Activated T-helper 2 cell treated with anti-CD3 and anti-CD28 coated beads, Interferon-gamma antibody, Interleukin-2, Interleukin-4, amounts not matched to agents 10 μg/mL and 5 μg/mL and 100 μg/mL, durations not matched to agents 14 hours and 24 hours and 36 hours (primary cell): ENCODE data around the gene SLC28A1. TPM values are rescaled to one million over a fixed set of nuclear protein-coding genes. Genes with fewer than 3 reads are reported as not detected.

Source experiments
- DNase-seq: peaks from one replicate; pipeline ENCODE4 v3.0.0; 2021; ENCODE audit warnings: low spot score
- H3K27ac Mint-ChIP-seq: one replicate; pipeline ENCODE4 v1.8.0; 2021; ENCODE audit warnings: mixed read lengths
- H3K27me3 Mint-ChIP-seq: one replicate; pipeline ENCODE4 v1.8.0; 2021; ENCODE audit warnings: low read depth, mixed read lengths
- H3K36me3 Mint-ChIP-seq: one replicate; pipeline ENCODE4 v1.8.0; 2021; ENCODE audit warnings: low read depth, mixed read lengths
- H3K4me1 Mint-ChIP-seq: one replicate; pipeline ENCODE4 v1.8.0; 2021; ENCODE audit warnings: low read depth, mixed read lengths
- H3K4me3 Mint-ChIP-seq: one replicate; pipeline ENCODE4 v1.8.0; 2021; ENCODE audit warnings: low read depth, mild to moderate bottlenecking, moderate library complexity, mixed read lengths
- H3K9me3 Mint-ChIP-seq: one replicate; pipeline ENCODE4 v1.8.0; 2021; ENCODE audit warnings: mixed read lengths
- intact Hi-C: fragments of 100-400 bp; cut with micrococcal nuclease; formaldehyde crosslinking; loops from one replicate; pipeline ENCODE4 v1.15.1; 2023
- total RNA-seq: library from RNA; stranded (reverse); gene quantifications from 2 replicates; pipeline ENCODE4 v1.2.3, GENCODE V29; 2022

Gene SLC28A1
- total RNA-seq, 1 donor from 2014 or later = not detected

DNA sequence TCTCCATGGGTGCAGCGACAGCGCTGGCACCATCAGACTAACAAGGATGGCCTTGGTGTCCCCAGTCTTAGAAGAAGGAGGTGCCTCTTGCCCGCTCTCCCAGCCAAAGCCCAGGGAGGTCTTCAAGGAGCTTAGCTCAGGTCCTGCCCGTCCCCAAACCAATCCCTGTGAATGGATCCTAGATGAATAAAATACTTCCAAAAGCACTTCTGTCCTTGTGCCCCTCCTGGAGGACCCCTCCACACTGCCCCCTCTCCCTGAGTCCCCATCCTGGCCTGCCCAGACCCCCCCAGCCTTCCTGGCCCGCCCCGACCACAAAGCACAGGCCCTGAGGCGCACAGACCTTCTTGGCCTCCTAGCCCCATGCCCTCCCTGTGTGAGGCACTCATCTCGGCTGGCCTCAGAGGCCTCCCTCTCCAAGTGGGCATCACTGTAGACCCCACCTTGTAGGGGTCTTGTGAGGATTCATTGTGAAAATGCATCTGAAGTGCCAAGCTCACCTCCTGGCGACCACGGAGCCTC lies 8.4 kb downstream of the SLC28A1 start:
- H3K4me1 Mint-ChIP-seq = no peaks in the 10 kb centered on the region
- no peaks in the 10 kb centered on the region for H3K36me3 Mint-ChIP-seq
- no peak overlapping the region for H3K4me3 Mint-ChIP-seq
- H3K27ac Mint-ChIP-seq = no peak overlapping the region
- H3K9me3 Mint-ChIP-seq = no peaks in the 10 kb centered on the region
- peaks cover 5% of the 10 kb centered on the region for H3K27me3 Mint-ChIP-seq
- no peak for DNase-seq
- intact Hi-C loops = no loop called here

DNA sequence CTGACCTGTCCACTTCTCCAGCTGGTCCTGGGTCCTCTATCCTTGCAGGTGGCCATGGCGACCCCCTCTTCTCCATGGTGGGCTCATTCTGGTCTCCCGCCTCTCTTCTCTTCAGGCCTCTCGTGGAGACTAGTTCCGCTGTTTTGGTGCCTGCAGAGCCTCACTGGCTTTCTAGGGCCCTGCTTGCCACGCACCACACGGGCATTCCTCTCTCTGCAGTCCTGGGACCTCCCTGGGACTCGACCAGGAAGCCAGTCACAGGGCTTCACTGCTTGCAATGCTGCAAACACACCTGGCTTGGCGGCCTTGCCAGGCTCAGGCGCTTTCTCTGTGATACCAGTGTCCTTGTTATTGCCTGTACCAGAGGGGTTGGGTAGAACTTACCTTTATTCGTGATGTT lies 9.1 kb downstream of the SLC28A1 start:
- Mint-ChIP-seq H3K4me3 (no peak overlapping the region), H3K9me3 (no peaks in the 10 kb centered on the region), H3K27ac (no peak overlapping the region), H3K36me3 (no peaks in the 10 kb centered on the region), H3K27me3 (peaks cover 5% of the 10 kb centered on the region), H3K4me1 (no peaks in the 10 kb centered on the region)
- DNase-seq = no peak
- intact Hi-C loops = no loop called here

- Mint-ChIP-seq H3K36me3 (no peaks in the 10 kb centered on the region), H3K4me1 (no peaks in the 10 kb centered on the region), H3K9me3 (no peaks in the 10 kb centered on the region), H3K4me3 (no peak overlapping the region), H3K27ac (no peak overlapping the region), H3K27me3 (peaks cover 15% of the 10 kb centered on the region)
- DNase-seq = no peak
- intact Hi-C loops = no loop called here
These were observed 10.4 kb downstream of the SLC28A1 start for GRCh38 chr15:84894736-84895425.

GRCh38 chr15:84898761-84899160 lies 14.3 kb downstream of the SLC28A1 start:
- no peak for DNase-seq
- H3K27ac Mint-ChIP-seq = no peak overlapping the region

DNA sequence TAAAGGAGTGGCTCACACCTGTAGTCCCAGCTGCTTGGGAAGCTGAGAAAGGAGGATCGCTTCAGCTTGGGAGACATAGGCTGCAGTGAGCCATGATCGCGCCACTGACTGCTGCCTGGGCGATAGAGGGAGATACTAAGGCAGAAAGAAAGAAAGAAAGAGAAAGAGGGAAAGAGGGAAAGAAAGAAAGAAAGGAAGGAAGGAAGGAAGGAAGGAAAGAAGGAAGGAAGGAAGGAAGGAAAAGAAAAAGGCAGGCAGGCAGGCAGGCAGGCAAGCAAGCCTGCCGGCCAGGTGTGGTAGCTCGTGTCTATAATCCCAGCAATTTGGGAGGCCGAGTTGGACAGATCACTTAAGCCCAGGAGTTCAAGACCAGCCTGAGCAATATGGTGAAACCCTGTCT lies 15.3 kb downstream of the SLC28A1 start:
- Mint-ChIP-seq H3K27me3 (peaks cover 14% of the 10 kb centered on the region), H3K4me3 (no peak overlapping the region), H3K9me3 (no peaks in the 10 kb centered on the region), H3K27ac (no peak overlapping the region), H3K36me3 (no peaks in the 10 kb centered on the region), H3K4me1 (no peaks in the 10 kb centered on the region)
- DNase-seq = no peak
- intact Hi-C loops = no loop called here

More at GRCh38 chr15:84898761-84899160, 14.3 kb downstream of the SLC28A1 start:
- H3K4me3 Mint-ChIP-seq = no peak overlapping the region
- no peaks in the 10 kb centered on the region for H3K9me3 Mint-ChIP-seq
- no peaks in the 10 kb centered on the region for H3K36me3 Mint-ChIP-seq
- peaks cover 14% of the 10 kb centered on the region for H3K27me3 Mint-ChIP-seq
- intact Hi-C loops = no loop called here
- no peaks in the 10 kb centered on the region for H3K4me1 Mint-ChIP-seq

DNA sequence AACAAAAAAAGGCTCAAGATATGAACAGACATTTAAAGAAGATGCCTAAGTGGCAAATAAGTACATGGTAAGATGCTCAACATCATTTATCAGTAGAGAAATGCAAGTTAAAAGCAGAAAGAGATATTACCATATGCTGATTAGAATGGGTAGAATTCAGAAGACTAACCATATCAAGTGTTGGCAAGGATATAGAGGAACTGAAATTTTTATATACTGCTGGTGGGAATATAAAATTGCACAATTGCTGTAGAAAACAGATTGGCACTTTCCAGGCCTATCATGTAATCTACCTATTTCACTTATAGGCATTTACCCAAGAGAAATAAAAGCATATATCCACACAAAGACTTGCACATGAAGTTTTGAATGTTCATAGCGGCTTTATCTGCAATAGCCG lies 17.1 kb downstream of the SLC28A1 start:
- DNase-seq = no peak
- Mint-ChIP-seq H3K4me3 (no peak overlapping the region), H3K27me3 (peaks cover 14% of the 10 kb centered on the region), H3K9me3 (no peaks in the 10 kb centered on the region), H3K36me3 (no peaks in the 10 kb centered on the region), H3K27ac (no peak overlapping the region), H3K4me1 (no peaks in the 10 kb centered on the region)
- intact Hi-C loops = no loop called here

DNA sequence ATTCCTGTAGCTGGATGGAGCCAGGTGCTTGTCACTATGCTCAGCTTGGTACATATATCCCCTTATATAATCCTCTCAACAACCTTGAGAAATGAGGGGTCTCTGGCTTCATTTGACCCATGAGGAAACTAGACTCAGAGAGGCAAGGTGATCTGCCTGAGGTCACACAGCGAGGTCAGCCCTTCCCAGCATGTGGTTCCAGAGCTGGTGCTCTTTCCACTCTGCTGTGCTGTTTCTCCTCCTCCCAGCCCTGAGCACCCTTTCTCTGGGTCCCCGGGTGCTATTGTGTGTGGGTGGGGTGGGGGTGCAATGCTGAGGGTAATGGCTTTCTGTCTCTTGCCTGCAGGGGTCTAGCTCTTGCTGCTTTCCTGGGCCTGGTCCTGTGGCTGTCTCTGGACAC lies 19.3 kb downstream of the SLC28A1 start:
- no peak for DNase-seq
- Mint-ChIP-seq H3K27ac (no peak overlapping the region), H3K4me3 (no peak overlapping the region), H3K27me3 (peaks cover 10% of the 10 kb centered on the region), H3K36me3 (no peaks in the 10 kb centered on the region), H3K9me3 (no peaks in the 10 kb centered on the region), H3K4me1 (no peaks in the 10 kb centered on the region)
- intact Hi-C loops = no loop called here

DNA sequence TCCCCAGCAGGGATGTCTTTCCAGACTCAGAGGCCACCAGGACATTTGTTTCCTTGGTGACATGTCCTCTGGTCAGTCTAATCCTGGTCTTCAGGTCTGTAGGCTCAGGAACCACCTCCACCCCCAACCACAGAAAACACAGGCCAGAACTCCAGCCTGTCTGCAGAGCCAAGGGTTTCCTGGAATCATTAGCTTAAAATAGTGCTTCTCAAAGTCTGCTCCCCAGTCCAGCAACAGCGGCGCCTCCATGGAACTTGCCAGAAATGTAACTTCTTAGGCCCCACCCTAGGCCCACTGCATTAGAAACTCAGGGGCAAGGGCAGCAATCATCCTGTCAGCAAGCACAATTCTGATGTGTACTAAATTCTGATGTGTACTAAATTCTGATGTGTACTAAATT lies 20.0 kb downstream of the SLC28A1 start:
- no peaks in the 10 kb centered on the region for H3K36me3 Mint-ChIP-seq
- peaks cover 5% of the 10 kb centered on the region for H3K27me3 Mint-ChIP-seq
- H3K4me3 Mint-ChIP-seq = no peak overlapping the region
- no peak overlapping the region for H3K27ac Mint-ChIP-seq
- no peaks in the 10 kb centered on the region for H3K4me1 Mint-ChIP-seq
- intact Hi-C loops = no loop called here
- no peak for DNase-seq
- H3K9me3 Mint-ChIP-seq = no peaks in the 10 kb centered on the region

- H3K27ac Mint-ChIP-seq = no peak overlapping the region
- no peaks in the 10 kb centered on the region for H3K4me1 Mint-ChIP-seq
- H3K4me3 Mint-ChIP-seq = no peak overlapping the region
- peaks cover 2% of the 10 kb centered on the region for H3K27me3 Mint-ChIP-seq
- intact Hi-C loops = no loop called here
- no peaks in the 10 kb centered on the region for H3K36me3 Mint-ChIP-seq
- no peaks in the 10 kb centered on the region for H3K9me3 Mint-ChIP-seq
- DNase-seq = no peak
These were observed 20.8 kb downstream of the SLC28A1 start for GRCh38 chr15:84905016-84905916.

DNA sequence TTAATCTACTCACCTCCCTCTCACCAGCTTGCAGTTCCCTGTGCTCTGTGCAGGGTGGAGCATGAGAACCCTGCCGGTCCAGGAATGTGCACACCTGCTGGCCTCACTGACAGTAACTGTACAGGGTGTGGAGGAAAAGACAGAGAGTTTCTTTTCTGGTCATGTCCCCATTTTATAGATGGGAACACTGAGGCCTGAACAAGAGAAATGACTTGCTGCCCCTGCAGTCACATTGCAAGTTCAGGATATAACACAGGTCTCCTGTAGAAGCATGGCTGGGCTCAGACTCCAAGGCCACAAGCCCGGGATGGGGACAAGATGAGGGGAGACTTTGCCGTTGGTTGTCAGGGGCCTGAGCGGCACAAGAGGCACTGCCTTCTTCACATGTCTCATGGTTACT lies 23.3 kb downstream of the SLC28A1 start:
- H3K4me1 Mint-ChIP-seq = peaks cover 8% of the 10 kb centered on the region
- no peak for DNase-seq
- H3K36me3 Mint-ChIP-seq = no peaks in the 10 kb centered on the region
- no peaks in the 10 kb centered on the region for H3K9me3 Mint-ChIP-seq
- no peaks in the 10 kb centered on the region for H3K27me3 Mint-ChIP-seq
- no peak overlapping the region for H3K4me3 Mint-ChIP-seq
- intact Hi-C loops = no loop called here
- H3K27ac Mint-ChIP-seq = no peak overlapping the region

- Mint-ChIP-seq H3K27ac (no peak overlapping the region), H3K9me3 (no peaks in the 10 kb centered on the region), H3K27me3 (no peaks in the 10 kb centered on the region), H3K4me1 (peaks cover 9% of the 10 kb centered on the region), H3K4me3 (no peak overlapping the region), H3K36me3 (no peaks in the 10 kb centered on the region)
- no peak for DNase-seq
- intact Hi-C loops = no loop called here
These were observed 24.1 kb downstream of the SLC28A1 start for GRCh38 chr15:84908564-84908963.

- Mint-ChIP-seq H3K9me3 (no peaks in the 10 kb centered on the region), H3K36me3 (no peaks in the 10 kb centered on the region), H3K4me1 (peaks cover 9% of the 10 kb centered on the region), H3K4me3 (no peak overlapping the region), H3K27ac (no peak overlapping the region), H3K27me3 (no peaks in the 10 kb centered on the region)
- DNase-seq = no peak
- intact Hi-C loops = no loop called here
These were observed 24.6 kb downstream of the SLC28A1 start for GRCh38 chr15:84909029-84909428.

GRCh38 chr15:84909782-84910181 lies 25.3 kb downstream of the SLC28A1 start:
- Mint-ChIP-seq H3K9me3 (no peaks in the 10 kb centered on the region), H3K4me3 (no peak overlapping the region), H3K27ac (no peak overlapping the region), H3K36me3 (peaks cover under 1% of the 10 kb centered on the region), H3K4me1 (peaks cover 11% of the 10 kb centered on the region), H3K27me3 (no peaks in the 10 kb centered on the region)
- no peak for DNase-seq
- intact Hi-C loops = no loop called here
